Ishikawa (cell line): ENCODE data around the gene DNAJC21.

Source experiments
- CREB1 ChIP-seq: IDR thresholded peaks from 2 replicates; pipeline ENCODE4 v1.6.1; 2012; ENCODE audit warnings: low read depth
- EP300 ChIP-seq: IDR thresholded peaks from 2 replicates; pipeline ENCODE4 v1.6.1; 2012; ENCODE audit warnings: borderline replicate concordance
- FOXM1 ChIP-seq: IDR thresholded peaks from 2 replicates; pipeline ENCODE4 v1.6.1; 2012; ENCODE audit warnings: low read depth, borderline replicate concordance
- NFIC ChIP-seq: IDR thresholded peaks from 2 replicates; pipeline ENCODE4 v1.6.1; 2012
- RAD21 ChIP-seq: IDR thresholded peaks from 2 replicates; pipeline ENCODE4 v1.6.1; 2012; ENCODE audit warnings: low read depth
- TEAD4 ChIP-seq: IDR thresholded peaks from 2 replicates; pipeline ENCODE4 v1.6.1; 2012
- ZBTB7A ChIP-seq: IDR thresholded peaks from 2 replicates; pipeline ENCODE4 v1.6.1; 2012; ENCODE audit warnings: low read depth
- TF ChIP-seq, protein P1 (sequence below): IDR thresholded peaks from 2 replicates; pipeline ENCODE4 v1.6.1; 2012; ENCODE audit warnings: low read depth, mild to moderate bottlenecking

GRCh38 chr5:34957321-34957720 lies 28.0 kb downstream of the DNAJC21 start:
- TF ChIP-seq RAD21 (no peak), CREB1 (no peak), ZBTB7A (no peak), NFIC (no peak), TEAD4 (no peak), EP300 (no peak), FOXM1 (no peak)
- TF ChIP-seq, protein P1, sequence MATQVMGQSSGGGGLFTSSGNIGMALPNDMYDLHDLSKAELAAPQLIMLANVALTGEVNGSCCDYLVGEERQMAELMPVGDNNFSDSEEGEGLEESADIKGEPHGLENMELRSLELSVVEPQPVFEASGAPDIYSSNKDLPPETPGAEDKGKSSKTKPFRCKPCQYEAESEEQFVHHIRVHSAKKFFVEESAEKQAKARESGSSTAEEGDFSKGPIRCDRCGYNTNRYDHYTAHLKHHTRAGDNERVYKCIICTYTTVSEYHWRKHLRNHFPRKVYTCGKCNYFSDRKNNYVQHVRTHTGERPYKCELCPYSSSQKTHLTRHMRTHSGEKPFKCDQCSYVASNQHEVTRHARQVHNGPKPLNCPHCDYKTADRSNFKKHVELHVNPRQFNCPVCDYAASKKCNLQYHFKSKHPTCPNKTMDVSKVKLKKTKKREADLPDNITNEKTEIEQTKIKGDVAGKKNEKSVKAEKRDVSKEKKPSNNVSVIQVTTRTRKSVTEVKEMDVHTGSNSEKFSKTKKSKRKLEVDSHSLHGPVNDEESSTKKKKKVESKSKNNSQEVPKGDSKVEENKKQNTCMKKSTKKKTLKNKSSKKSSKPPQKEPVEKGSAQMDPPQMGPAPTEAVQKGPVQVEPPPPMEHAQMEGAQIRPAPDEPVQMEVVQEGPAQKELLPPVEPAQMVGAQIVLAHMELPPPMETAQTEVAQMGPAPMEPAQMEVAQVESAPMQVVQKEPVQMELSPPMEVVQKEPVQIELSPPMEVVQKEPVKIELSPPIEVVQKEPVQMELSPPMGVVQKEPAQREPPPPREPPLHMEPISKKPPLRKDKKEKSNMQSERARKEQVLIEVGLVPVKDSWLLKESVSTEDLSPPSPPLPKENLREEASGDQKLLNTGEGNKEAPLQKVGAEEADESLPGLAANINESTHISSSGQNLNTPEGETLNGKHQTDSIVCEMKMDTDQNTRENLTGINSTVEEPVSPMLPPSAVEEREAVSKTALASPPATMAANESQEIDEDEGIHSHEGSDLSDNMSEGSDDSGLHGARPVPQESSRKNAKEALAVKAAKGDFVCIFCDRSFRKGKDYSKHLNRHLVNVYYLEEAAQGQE = no peak
